H1 (cell line): ENCODE measurements around the gene POLE3. TPM values are rescaled to one million over a fixed set of nuclear protein-coding genes. Genes with fewer than 3 reads are reported as not detected.

Experiments used
- CTCF ChIA-PET: fragments of 300-600 bp; sonication (Branson Sonifier 250); formaldehyde crosslinking; loops from one replicate; lab custom pipeline; 2021; ENCODE audit not compliant: partially characterized antibody; lab: Charles Lee
- POLR2A ChIA-PET: fragments of 300-600 bp; sonication (Branson Sonifier 250); formaldehyde crosslinking; loops from one replicate; lab custom pipeline; 2021; ENCODE audit warnings: inconsistent platforms; ENCODE audit not compliant: partially characterized antibody; lab: Charles Lee
- DNase-seq, 2 experiments: peaks; one replicate each; pipeline versions ENCODE4 v3.0.0 to v3.0.0-alpha.2; 2010 to 2022; ENCODE audit warnings: low spot score in 2 of 2, low read depth in 1 of 2, mixed read lengths in 1 of 2
- FAIRE-seq: peaks from 2 replicates; lab custom pipeline; 2011; peaks lifted over from hg19 to GRCh38; lab: Jason Lieb, UNC
- H2AFZ ChIP-seq: 2 replicates; pipeline ENCODE4 v1.8.1; 2012; ENCODE audit warnings: low read length, inconsistent platforms
- H2AK5ac ChIP-seq: 2 replicates; pipeline ENCODE4 v1.6.1; 2013; ENCODE audit warnings: low read depth, low read length
- H2BK120ac ChIP-seq: replicated peaks from 2 replicates; pipeline ENCODE3; 2013; ENCODE audit warnings: low read depth, low read length, inconsistent platforms
- H2BK12ac ChIP-seq: 2 replicates; pipeline ENCODE4 v1.6.1; 2013; ENCODE audit warnings: low read depth, low read length
- H2BK15ac ChIP-seq: 2 replicates; pipeline ENCODE4 v1.6.1; 2013; ENCODE audit warnings: low read length
- H2BK20ac ChIP-seq: 2 replicates; pipeline ENCODE4 v1.6.1; 2013; ENCODE audit warnings: low read length
- H2BK5ac ChIP-seq: 2 replicates; pipeline ENCODE4 v1.6.1; 2013; ENCODE audit warnings: low read depth, low read length
- H3K14ac ChIP-seq: 2 replicates; pipeline ENCODE4 v1.6.1; 2013; ENCODE audit warnings: inconsistent platforms; ENCODE audit not compliant: insufficient read length
- H3K18ac ChIP-seq: 2 replicates; pipeline ENCODE4 v1.6.1; 2013; ENCODE audit warnings: low read length; ENCODE audit errors: extremely low read depth
- H3K23ac ChIP-seq: 2 replicates; pipeline ENCODE4 v1.6.1; 2013; ENCODE audit warnings: inconsistent platforms; ENCODE audit not compliant: insufficient read length
- H3K23me2 ChIP-seq: 2 replicates; pipeline ENCODE4 v1.6.1; 2013; ENCODE audit warnings: low read depth, low read length
- H3K27ac ChIP-seq: 2 replicates; pipeline ENCODE4 v1.6.1; 2011; ENCODE audit warnings: low read depth, low read length, inconsistent platforms
- H3K27me3 ChIP-seq, 4 experiments: replicated peaks in 1 of 4; 1 replicate in 1 of 4; 2 replicates in 3 of 4; pipeline versions ENCODE4 v1.6.1 to v1.8.1; 2011 to 2013; ENCODE audit warnings: low read length in 3 of 4, mild to moderate bottlenecking in 3 of 4, inconsistent platforms in 2 of 4, mixed read lengths in 2 of 4, moderate library complexity in 1 of 4; ENCODE audit not compliant: control insufficient read depth in 3 of 4, insufficient read depth in 3 of 4; ENCODE audit errors: extremely low read depth in 1 of 4
- H3K36me3 ChIP-seq, 4 experiments: 2 replicates each; pipeline versions ENCODE4 v1.6.1 to v1.8.1; 2011 to 2013; ENCODE audit warnings: mild to moderate bottlenecking in 4 of 4, low read length in 3 of 4, moderate library complexity in 2 of 4, control low read depth in 1 of 4, inconsistent platforms in 1 of 4; ENCODE audit not compliant: insufficient read depth in 4 of 4, control insufficient read depth in 2 of 4
- H3K4ac ChIP-seq: replicated peaks from 2 replicates; pipeline ENCODE3; 2013; ENCODE audit warnings: low read length, low read depth, mixed read lengths, inconsistent platforms; ENCODE audit not compliant: insufficient read length
- H3K4me1 ChIP-seq, 4 experiments: replicated peaks in 1 of 4; 1 replicate in 1 of 4; 2 replicates in 3 of 4; pipeline versions ENCODE4 v1.6.1 to v1.8.1; 2011 to 2013; ENCODE audit warnings: low read length in 3 of 4, inconsistent platforms in 2 of 4, mixed read lengths in 1 of 4; ENCODE audit not compliant: insufficient read depth in 4 of 4, control insufficient read depth in 3 of 4
- H3K4me2 ChIP-seq, 2 experiments: 2 replicates each; pipeline versions ENCODE4 v1.6.1 to v1.8.1; 2011 to 2013; ENCODE audit warnings: low read depth in 2 of 2, low read length in 2 of 2, control low read depth in 1 of 2, inconsistent platforms in 1 of 2, mild to moderate bottlenecking in 1 of 2; ENCODE audit not compliant: insufficient read depth in 1 of 2
- H3K4me3 ChIP-seq, 4 experiments: fragments of 200-600, 300-600 bp in 1 of 4; sonication (generic), shearing (Covaris generic), sonication (Bioruptor Twin) in 1 of 4; 2 replicates each; pipeline versions ENCODE4 v1.5.1 to v1.8.1; 2011 to 2016; ENCODE audit warnings: low read length in 4 of 4, low read depth in 3 of 4, control low read depth in 2 of 4, inconsistent platforms in 2 of 4, mild to moderate bottlenecking in 2 of 4, mixed read lengths in 1 of 4, moderate library complexity in 1 of 4; ENCODE audit not compliant: insufficient read depth in 2 of 4; ENCODE audit errors: extremely low read depth in 1 of 4
- H3K56ac ChIP-seq: replicated peaks from 2 replicates; pipeline ENCODE3; 2013; ENCODE audit warnings: low read depth, mild to moderate bottlenecking, mixed read lengths, low read length, inconsistent platforms; ENCODE audit not compliant: insufficient read length
- H3K79me1 ChIP-seq: 2 replicates; pipeline ENCODE4 v1.6.1; 2013; ENCODE audit warnings: low read depth, low read length, control low read depth
- H3K79me2 ChIP-seq, 2 experiments: 2 replicates each; pipeline versions ENCODE4 v1.6.1 to v1.8.1; 2012 to 2013; ENCODE audit warnings: low read length in 2 of 2, mild to moderate bottlenecking in 2 of 2, inconsistent platforms in 1 of 2; ENCODE audit not compliant: insufficient read depth in 2 of 2, control insufficient read depth in 1 of 2
- H3K9ac ChIP-seq, 4 experiments: replicated peaks in 1 of 4; 1 replicate in 1 of 4; 2 replicates in 3 of 4; pipeline versions ENCODE4 v1.6.1 to v1.8.1; 2011 to 2013; ENCODE audit warnings: low read depth in 3 of 4, low read length in 3 of 4, control low read depth in 2 of 4, mild to moderate bottlenecking in 2 of 4, moderate library complexity in 2 of 4, inconsistent platforms in 1 of 4; ENCODE audit errors: extremely low read depth in 1 of 4
- H3K9me3 ChIP-seq, 2 experiments: 2 replicates each; pipeline versions ENCODE4 v1.6.1 to v1.8.1; 2012 to 2013; ENCODE audit warnings: mild to moderate bottlenecking in 2 of 2, moderate library complexity in 2 of 2, control low read depth in 1 of 2, inconsistent platforms in 1 of 2, low read depth in 1 of 2, low read length in 1 of 2, mixed read lengths in 1 of 2; ENCODE audit not compliant: insufficient read depth in 2 of 2
- H4K20me1 ChIP-seq, 2 experiments: replicated peaks in 1 of 2; 2 replicates each; pipeline versions ENCODE3 to v1.8.1; 2011 to 2013; ENCODE audit warnings: inconsistent platforms in 2 of 2, low read length in 2 of 2, mild to moderate bottlenecking in 1 of 2; ENCODE audit not compliant: insufficient read depth in 2 of 2, control insufficient read depth in 1 of 2
- H4K5ac ChIP-seq: 2 replicates; pipeline ENCODE4 v1.6.1; 2013; ENCODE audit warnings: low read length, low read depth, mixed read lengths, inconsistent platforms; ENCODE audit not compliant: insufficient read length
- H4K8ac ChIP-seq: 2 replicates; pipeline ENCODE4 v1.8.0; 2013; ENCODE audit warnings: mild to moderate bottlenecking, moderate library complexity, low read length, inconsistent platforms; ENCODE audit not compliant: insufficient read depth; ENCODE audit errors: extremely low read depth
- H4K91ac ChIP-seq: replicated peaks from 2 replicates; pipeline ENCODE3; 2013; ENCODE audit warnings: low read length, mixed read lengths, inconsistent platforms; ENCODE audit not compliant: insufficient read length
- ASH2L ChIP-seq: fragments of 200-600, 300-600 bp; sonication (generic); IDR thresholded peaks from one replicate; pipeline ENCODE4 v1.7.1; 2017; ENCODE audit warnings: low read length
- CBX8 ChIP-seq: fragments of 300-800, 300-1000 bp; sonication (generic); IDR thresholded peaks from 2 replicates; pipeline ENCODE4 v1.7.1; 2016; ENCODE audit warnings: low read depth, low read length, borderline replicate concordance
- CEBPB ChIP-seq: IDR thresholded peaks from 2 replicates; pipeline ENCODE4 v1.6.1; 2012; ENCODE audit warnings: low read depth, low read length
- EP300 ChIP-seq, 2 experiments: IDR thresholded peaks; 1 replicate in 1 of 2; 2 replicates in 1 of 2; pipeline ENCODE4 v1.6.1; 2011 to 2012; ENCODE audit warnings: low read depth in 2 of 2, low read length in 2 of 2, mild to moderate bottlenecking in 2 of 2, borderline replicate concordance in 1 of 2, inconsistent platforms in 1 of 2, moderate library complexity in 1 of 2
- GTF2F1 ChIP-seq: IDR thresholded peaks from 2 replicates; pipeline ENCODE4 v1.6.1; 2012; ENCODE audit warnings: low read depth, low read length, improper control_type of control experiment, borderline replicate concordance
- POLR2A ChIP-seq, 2 experiments: IDR thresholded peaks; 1 replicate in 1 of 2; 2 replicates in 1 of 2; pipeline ENCODE4 v1.6.1; 2011; ENCODE audit warnings: low read depth in 2 of 2, low read length in 2 of 2, mild to moderate bottlenecking in 2 of 2; ENCODE audit errors: control extremely low read depth in 1 of 2
- SIRT6 ChIP-seq: IDR thresholded peaks from one replicate; pipeline ENCODE4 v1.7.1; 2012; ENCODE audit warnings: low read length, inconsistent platforms
- YY1 ChIP-seq: IDR thresholded peaks from 2 replicates; pipeline ENCODE4 v1.6.1; 2011; ENCODE audit warnings: low read depth, mild to moderate bottlenecking, low read length
- WGBS, 2 experiments: shearing (Covaris generic) in 1 of 2; methylation state at CpG; one replicate each; pipeline versions ENCODE4 v1.1.6 to v1.1.7; 2013 to 2015; ENCODE audit warnings: low lambda C conversion rate in 2 of 2, mixed read lengths in 2 of 2, inconsistent platforms in 1 of 2, low coverage in 1 of 2, missing lambda C conversion rate in 1 of 2; ENCODE audit not compliant: insufficient replicate concordance in 2 of 2, insufficient coverage in 1 of 2, insufficient read length in 1 of 2; ENCODE audit errors: extremely low coverage in 1 of 2, missing lambda C conversion rate in 1 of 2; 5-methylcytosine and 5-hydroxymethylcytosine counted together
- polyA plus RNA-seq, 7 experiments: library from polyadenylated mRNA; depleted of rRNA in 3 of 7; stranded (reverse) in 5 of 7; unstranded in 2 of 7; fragments of >200 nt in 5 of 7; fragments of 200-250 nt in 2 of 7; gene quantifications; 1 replicate in 5 of 7; 2 replicates in 1 of 7; 4 replicates in 1 of 7; pipeline versions ENCODE4 v1.2.1 to v1.2.3, GENCODE V29; 2011 to 2013; ENCODE audit warnings: missing spikeins in 2 of 7, mixed read lengths in 2 of 7
- total RNA-seq: library from RNA; stranded (reverse); fragmentation: NEBNext Ultra II Directional; extraction: Animal tissue kit (Norgen Biotek cat#: 25700); gene quantifications from 2 replicates; pipeline ENCODE4 v1.2.1, GENCODE V29; 2021

Gene POLE3
- total and polyA plus RNA-seq, 2 of the 8 experiments (the other 6 are each of a cell fraction or from before 2014, with no cell fraction given): 52.7 to 77.3 TPM

GRCh38 chr9:113398796-113399195 is 11.7 kb downstream of the POLE3 start:
- Histone ChIP-seq H3K23me2 (no peaks in the 10 kb centered on the region), H3K79me1 (no peaks in the 10 kb centered on the region; the same call in 1 of the 2 replicates), H3K23ac (no peak overlapping the region), H3K9ac (no peak overlapping the region), H4K5ac (no peak overlapping the region), H3K4me1 (peaks cover 0 to 2% (median 0%) of the 10 kb centered on the region in 4 experiments; a peak in 2 of 7 replicates), H2BK12ac (no peak overlapping the region), H3K27me3 (no peaks in the 10 kb centered on the region), H4K20me1 (no peaks in the 10 kb centered on the region), H2BK15ac (no peak overlapping the region), H4K91ac (no peak overlapping the region), H2AK5ac (no peak overlapping the region), H2BK120ac (no peak overlapping the region), H3K27ac (no peak overlapping the region), H3K4me3 (no peak overlapping the region), H4K8ac (no peak overlapping the region), H3K4ac (no peak overlapping the region), H3K79me2 (no peaks in the 10 kb centered on the region), H2BK20ac (no peak overlapping the region), H2AFZ (no peak overlapping the region), H3K18ac (no peak overlapping the region), H3K9me3 (no peaks in the 10 kb centered on the region), H3K4me2 (no peak overlapping the region), H2BK5ac (no peak overlapping the region; the same call in 1 of the 2 replicates), H3K14ac (no peak overlapping the region), H3K36me3 (no peaks in the 10 kb centered on the region), H3K56ac (no peak overlapping the region)
- POLR2A ChIA-PET: interaction anchor here (0.9 to 6.3 kb wide), 3 partner anchors 12 to 28 kb away, joined by 3 to 43 read pairs (median 3); partner anchors contain the start of genes C9orf43 and POLE3
- WGBS, 2 experiments: 88% methylated on average over 5 of the region's 5 CpGs; no CpG with 5 or more reads in 1 of the 2 experiments
- FAIRE-seq (no peak), DNase-seq (no peak)
- TF ChIP-seq CBX8 (no peak), ASH2L (no peak), POLR2A (IDR thresholded peaks at IDR 0.05; ENCODE audit: control extremely low read depth in 1 of 2, low read depth in 2 of 2, low read length in 2 of 2) (no peak), GTF2F1 (no peak), CEBPB (no peak), SIRT6 (no peak), EP300 (IDR thresholded peaks at IDR 0.05; ENCODE audit: borderline replicate concordance in 1 of 2, low read depth in 2 of 2, low read length in 2 of 2) (no peak), YY1 (no peak)
- CTCF ChIA-PET: interaction anchor here (0.9 to 9.0 kb wide), 12 partner anchors 9 to 258 kb away, joined by 3 to 61 read pairs (median 4); partner anchors contain the start of genes C9orf43 and POLE3
